HCT116 (cell line): ENCODE results near the gene SEPTIN12. TPM values are rescaled to one million over a fixed set of nuclear protein-coding genes. Genes with fewer than 3 reads are reported as not detected.

Experiments
- ATAC-seq: fragments of 200-7000 bp; cut with Tn5 transposase; 2 replicates; pipeline ENCODE4 v1.9.1; 2020; ENCODE audit warnings: mild to moderate bottlenecking, moderate library complexity
- BruUV-seq: library from RNA; stranded (reverse); fragments of 400-500 nt; replicated peaks from 2 replicates; lab custom pipeline; 2021; lab: Mats Ljungman, UMichigan
- CTCF ChIA-PET: fragments of 300-600 bp; sonication (Branson Sonifier 250); formaldehyde crosslinking; loops from one replicate; lab custom pipeline; 2021; ENCODE audit warnings: antibody characterized with exemption; lab: Charles Lee
- POLR2A ChIA-PET: fragments of 300-600, 350-600 bp; sonication (Branson Sonifier 250); formaldehyde crosslinking; loops from one replicate; lab custom pipeline; 2021; ENCODE audit warnings: antibody characterized with exemption; lab: Charles Lee
- RAD21 ChIA-PET, 2 experiments: fragments of 300-600 bp; sonication (Branson Sonifier 250); formaldehyde crosslinking; loops; one replicate each; lab custom pipeline; 2023; ENCODE audit warnings: low total read pairs in 2 of 2; ENCODE audit not compliant: uncharacterized antibody in 2 of 2, unreplicated experiment in 2 of 2, low non-redundant PET in 1 of 2; lab: Charles Lee
- DNase-seq: peaks from one replicate; pipeline ENCODE4 v3.0.0-alpha.2; 2010; ENCODE audit warnings: low read depth, low spot score
- H2AFZ ChIP-seq: fragments of 200-600 bp; shearing (Covaris generic), sonication (generic); 2 replicates; pipeline ENCODE4 v1.6.1; 2017; ENCODE audit warnings: low read depth, mixed run types, mixed read lengths, antibody characterized with exemption, low read length; ENCODE audit not compliant: poor library complexity, severe bottlenecking
- H3K27ac ChIP-seq: 2 replicates; pipeline ENCODE4 v1.5.1; 2012; ENCODE audit warnings: low read depth, low read length
- H3K27me3 ChIP-seq: fragments of 200-600 bp; sonication (generic); 2 replicates; pipeline ENCODE4 v1.6.1; 2016; ENCODE audit warnings: mixed run types, low read length, mixed read lengths; ENCODE audit not compliant: insufficient read depth
- H3K36me3 ChIP-seq, 2 experiments: fragments of 200-500 bp in 1 of 2; fragments of 200-600 bp in 1 of 2; sonication (Bioruptor generic) in 1 of 2; sonication (generic) in 1 of 2; 2 replicates each; pipeline versions ENCODE4 v1.5.1 to v1.6.1; 2014 to 2016; ENCODE audit warnings: low read length in 2 of 2, inconsistent platforms in 1 of 2, mixed read lengths in 1 of 2, mixed run types in 1 of 2; ENCODE audit not compliant: insufficient read depth in 2 of 2, control insufficient read depth in 1 of 2
- H3K4me1 ChIP-seq, 2 experiments: fragments of 200-600 bp in 1 of 2; sonication (generic) in 1 of 2; 2 replicates each; pipeline versions ENCODE4 v1.5.1 to v1.6.1; 2012 to 2017; ENCODE audit warnings: low read length in 2 of 2, inconsistent platforms in 1 of 2, mild to moderate bottlenecking in 1 of 2, mixed read lengths in 1 of 2, mixed run types in 1 of 2, moderate library complexity in 1 of 2; ENCODE audit not compliant: insufficient read depth in 2 of 2, control insufficient read depth in 1 of 2
- H3K4me2 ChIP-seq: fragments of 200-600 bp; sonication (generic); 2 replicates; pipeline ENCODE4 v1.6.1; 2017; ENCODE audit warnings: mixed run types, low read length, mixed read lengths
- H3K4me3 ChIP-seq, 2 experiments: fragments of 200-600 bp in 1 of 2; sonication (generic) in 1 of 2; replicated peaks in 1 of 2; 2 replicates each; pipeline ENCODE4 v1.5.1; 2011 to 2016; ENCODE audit warnings: low read length in 2 of 2, control low read depth in 1 of 2, low read depth in 1 of 2, mild to moderate bottlenecking in 1 of 2, mixed read lengths in 1 of 2, mixed run types in 1 of 2
- H3K79me2 ChIP-seq: fragments of 200-600 bp; sonication (generic); 2 replicates; pipeline ENCODE4 v1.6.1; 2017; ENCODE audit warnings: mild to moderate bottlenecking, mixed run types, low read length, moderate library complexity, mixed read lengths; ENCODE audit not compliant: insufficient read depth
- H3K9ac ChIP-seq: fragments of 200-600 bp; sonication (generic); 2 replicates; pipeline ENCODE4 v1.6.1; 2016; ENCODE audit warnings: low read length, mixed read lengths
- H3K9me2 ChIP-seq: fragments of 200-600 bp; sonication (generic), shearing (Covaris generic); 2 replicates; pipeline ENCODE4 v1.6.1; 2017; ENCODE audit warnings: mixed run types, mild to moderate bottlenecking, moderate library complexity; ENCODE audit not compliant: insufficient read depth
- H3K9me3 ChIP-seq, 2 experiments: fragments of 200-500 bp in 1 of 2; fragments of 200-600 bp in 1 of 2; sonication (Bioruptor generic) in 1 of 2; sonication (generic) in 1 of 2; 2 replicates each; pipeline ENCODE4 v1.6.1; 2014 to 2017; ENCODE audit warnings: low read length in 2 of 2, mixed read lengths in 2 of 2, inconsistent platforms in 1 of 2, low read depth in 1 of 2, mild to moderate bottlenecking in 1 of 2, mixed run types in 1 of 2, moderate library complexity in 1 of 2; ENCODE audit not compliant: control insufficient read depth in 1 of 2, insufficient read depth in 1 of 2
- H4K20me1 ChIP-seq: fragments of 200-600 bp; sonication (generic), shearing (Covaris generic); 2 replicates; pipeline ENCODE4 v1.6.1; 2017; ENCODE audit warnings: mixed run types, mild to moderate bottlenecking, moderate library complexity; ENCODE audit not compliant: insufficient read depth
- ATF3 ChIP-seq: IDR thresholded peaks from 2 replicates; pipeline ENCODE4 v1.6.1; 2012
- CBX3 ChIP-seq: IDR thresholded peaks from 2 replicates; pipeline ENCODE4 v1.6.1; 2012; ENCODE audit warnings: low read depth
- EGR1 ChIP-seq: IDR thresholded peaks from 2 replicates; pipeline ENCODE4 v1.6.1; 2012; ENCODE audit warnings: low read depth
- ELF1 ChIP-seq: IDR thresholded peaks from 2 replicates; pipeline ENCODE4 v1.6.1; 2012; ENCODE audit warnings: low read depth, borderline replicate concordance
- EZH2phosphoT487 ChIP-seq: fragments of 200-600 bp; IDR thresholded peaks from 2 replicates; pipeline ENCODE4 v1.6.1; 2018; ENCODE audit warnings: antibody characterized with exemption, borderline replicate concordance
- JUND ChIP-seq: IDR thresholded peaks from 2 replicates; pipeline ENCODE4 v1.6.1; 2012
- MAX ChIP-seq: IDR thresholded peaks from 2 replicates; pipeline ENCODE4 v1.6.1; 2012
- POLR2A ChIP-seq: IDR thresholded peaks from 2 replicates; pipeline ENCODE4 v1.7.0; 2011; ENCODE audit warnings: borderline replicate concordance; ENCODE audit not compliant: insufficient read depth, insufficient read length; ENCODE audit errors: extremely low read depth
- POLR2AphosphoS5 ChIP-seq: IDR thresholded peaks from 2 replicates; pipeline ENCODE4 v1.6.1; 2011; ENCODE audit warnings: mild to moderate bottlenecking, low read depth, low read length, moderate library complexity
- RAD21 ChIP-seq: IDR thresholded peaks from 2 replicates; pipeline ENCODE4 v1.6.1; 2012; ENCODE audit warnings: low read depth, mild to moderate bottlenecking
- SRF ChIP-seq: IDR thresholded peaks from 2 replicates; pipeline ENCODE4 v1.6.1; 2012; ENCODE audit warnings: low read depth
- TCF7L2 ChIP-seq: IDR thresholded peaks from 2 replicates; pipeline ENCODE4 v1.7.0; 2011; ENCODE audit warnings: borderline replicate concordance, inconsistent platforms; ENCODE audit not compliant: insufficient read depth, insufficient read length; ENCODE audit errors: extremely low read depth
- ZBTB33 ChIP-seq: IDR thresholded peaks from 2 replicates; pipeline ENCODE4 v1.6.1; 2011; ENCODE audit warnings: mild to moderate bottlenecking, low read length, moderate library complexity; ENCODE audit not compliant: insufficient replicate concordance; ENCODE audit errors: extremely low read depth
- ZFX ChIP-seq: fragments of 450-650 bp; IDR thresholded peaks from 2 replicates; pipeline ENCODE4 v1.6.1; 2017
- ZNF274 ChIP-seq: fragments of 200-500 bp; sonication (Bioruptor generic); IDR thresholded peaks from 2 replicates; pipeline ENCODE4 v1.6.1; 2014; ENCODE audit warnings: mild to moderate bottlenecking, low read depth, low read length, inconsistent platforms
- intact Hi-C: fragments of 100-400 bp; cut with micrococcal nuclease; formaldehyde crosslinking; loops from 2 replicates; pipeline ENCODE4 v1.10.0; 2022
- total RNA-seq: library from RNA; stranded (reverse); gene quantifications from one replicate; pipeline ENCODE4 v1.2.1, GENCODE V29; 2021; ENCODE audit not compliant: unreplicated experiment

Gene SEPTIN12
- total RNA-seq, 1 experiment from 2014 or later: not detected

- TF ChIP-seq ATF3: no peak
- TF ChIP-seq EGR1: no peak
- TF ChIP-seq CBX3: no peak
- TF ChIP-seq, all 23 proteins: peak for 0
- DNase-seq (no peak), ATAC-seq (no peak)
- CTCF ChIA-PET: no interaction called here
- RAD21 ChIA-PET: no interaction called here
- no peaks in the 10 kb centered on the region for H3K36me3 ChIP-seq
- POLR2A ChIA-PET: no interaction called here
- no peaks in the 10 kb centered on the region for H4K20me1 ChIP-seq
- peaks cover 5 to 7% of the 10 kb centered on the region in 2 experiments for H3K4me1 ChIP-seq
- intact Hi-C loops: no loop called here
- H2AFZ ChIP-seq: no peak overlapping the region
- no peaks in the 10 kb centered on the region for H3K9me2 ChIP-seq
- H3K27ac ChIP-seq: no peak overlapping the region
- H3K4me3 ChIP-seq: no peak overlapping the region
- H3K9ac ChIP-seq: no peak overlapping the region
- H3K79me2 ChIP-seq: no peaks in the 10 kb centered on the region
- no TSS peak for BruUV-seq
- H3K4me2 ChIP-seq: no peak overlapping the region
- H3K9me3 ChIP-seq: no peaks in the 10 kb centered on the region
- no peaks in the 10 kb centered on the region for H3K27me3 ChIP-seq
Measured at GRCh38 chr16:4787068-4787467, 1.1 kb downstream of the SEPTIN12 start.

- Histone ChIP-seq H3K27me3 (no peaks in the 10 kb centered on the region), H3K27ac (no peak overlapping the region), H3K9me3 (no peaks in the 10 kb centered on the region), H3K36me3 (no peaks in the 10 kb centered on the region), H3K4me3 (no peak overlapping the region), H4K20me1 (no peaks in the 10 kb centered on the region), H2AFZ (no peak overlapping the region), H3K4me1 (peaks cover 5 to 7% of the 10 kb centered on the region in 2 experiments), H3K79me2 (no peaks in the 10 kb centered on the region), H3K9me2 (no peaks in the 10 kb centered on the region), H3K9ac (no peak overlapping the region), H3K4me2 (no peak overlapping the region)
- no TSS peak for BruUV-seq
- ATAC-seq: no peak
- intact Hi-C loops: no loop called here
- RAD21 ChIA-PET: no interaction called here
- no peak for TF ChIP-seq ZFX
- no peak for TF ChIP-seq ATF3
- no peak for TF ChIP-seq EGR1
- no peak for TF ChIP-seq POLR2A
- TF ChIP-seq ELF1: no peak
- TF ChIP-seq CBX3: no peak
- no peak for TF ChIP-seq TCF7L2
- no peak for TF ChIP-seq RAD21
- no peak for TF ChIP-seq MAX
- TF ChIP-seq EZH2phosphoT487: no peak
- TF ChIP-seq ZNF274: no peak
- TF ChIP-seq ZBTB33: no peak
- no peak for TF ChIP-seq POLR2AphosphoS5
- TF ChIP-seq SRF: no peak
- no peak for TF ChIP-seq JUND
- DNase-seq: no peak
- POLR2A ChIA-PET: no interaction called here
- CTCF ChIA-PET: no interaction called here
Measured at GRCh38 chr16:4785758-4786433, 2.2 kb downstream of the SEPTIN12 start.
